ENCODE data around the gene TMEM62. TPM values are rescaled to one million over a fixed set of nuclear protein-coding genes. Genes with fewer than 3 reads are reported as not detected.

TMEM62 gene
- total RNA-seq: 15.3 and 15.8 TPM in 2 replicates
- long read RNA-seq, partial matches to known transcripts: 0 of 2 reads
- long read RNA-seq, other reads (novel, unspliced or antisense): 2 of 2 reads

GRCh38 chr15:43133430-43134156 is at the start of gene TMEM62:
TSS of gene TMEM62 (plus strand) at chr15:43133586. CDS start at chr15:43133803, 217 bp downstream.
- Mint-ChIP-seq H3K27me3 (ENCODE audit: low read depth) (peaks cover 20% of the 10 kb centered on the region), H3K4me1 (peaks cover 19% of the 10 kb centered on the region), H3K36me3 (ENCODE audit: low read depth) (peaks cover 6% of the 10 kb centered on the region), H3K9me3 (peaks cover 3% of the 10 kb centered on the region), H3K4me3 (peak within 1 kb of the TSS; percentile 92), H3K27ac (ENCODE audit: unreplicated experiment) (peak within 1 kb of the TSS; percentile 85)
- peak; percentile 52 for DNase-seq (ENCODE audit: low read depth, low spot score)
- TF ChIP-seq CTCF (conservative IDR thresholded peaks at IDR 0.05): no peak

GRCh38 chr15:43085921-43086320 is 47.5 kb upstream of the TMEM62 start:
- Mint-ChIP-seq H3K36me3 (ENCODE audit: low read depth) (peaks cover 17% of the 10 kb centered on the region), H3K4me3 (no peak overlapping the region), H3K27ac (ENCODE audit: unreplicated experiment) (no peak overlapping the region), H3K4me1 (peaks cover 7% of the 10 kb centered on the region), H3K9me3 (no peaks in the 10 kb centered on the region), H3K27me3 (ENCODE audit: low read depth) (no peaks in the 10 kb centered on the region)
- no peak for TF ChIP-seq CTCF (conservative IDR thresholded peaks at IDR 0.05)
- DNase-seq (ENCODE audit: low read depth, low spot score): no peak

GRCh38 chr15:43086551-43086950 is 46.8 kb upstream of the TMEM62 start:
- Mint-ChIP-seq H3K27ac (ENCODE audit: unreplicated experiment) (no peak overlapping the region), H3K9me3 (no peaks in the 10 kb centered on the region), H3K4me1 (peaks cover 7% of the 10 kb centered on the region), H3K4me3 (no peak overlapping the region), H3K27me3 (ENCODE audit: low read depth) (no peaks in the 10 kb centered on the region), H3K36me3 (ENCODE audit: low read depth) (peaks cover 17% of the 10 kb centered on the region)
- DNase-seq (ENCODE audit: low read depth, low spot score): no peak
- no peak for TF ChIP-seq CTCF (conservative IDR thresholded peaks at IDR 0.05)

- Mint-ChIP-seq H3K27me3 (ENCODE audit: low read depth) (no peaks in the 10 kb centered on the region), H3K9me3 (no peaks in the 10 kb centered on the region), H3K4me1 (peaks cover 13% of the 10 kb centered on the region), H3K27ac (ENCODE audit: unreplicated experiment) (peak overlapping the region; percentile 84), H3K4me3 (no peak overlapping the region), H3K36me3 (ENCODE audit: low read depth) (peaks cover 14% of the 10 kb centered on the region)
- TF ChIP-seq CTCF (conservative IDR thresholded peaks at IDR 0.05): no peak
- DNase-seq (ENCODE audit: low read depth, low spot score): no peak
These were observed 41.5 kb upstream of the TMEM62 start for GRCh38 chr15:43091859-43092258.

GRCh38 chr15:43093026-43093425 is 40.4 kb upstream of the TMEM62 start:
- Mint-ChIP-seq H3K27ac (ENCODE audit: unreplicated experiment) (no peak overlapping the region), H3K27me3 (ENCODE audit: low read depth) (no peaks in the 10 kb centered on the region), H3K9me3 (no peaks in the 10 kb centered on the region), H3K4me3 (no peak overlapping the region), H3K36me3 (ENCODE audit: low read depth) (peaks cover 21% of the 10 kb centered on the region), H3K4me1 (peaks cover 13% of the 10 kb centered on the region)
- DNase-seq (ENCODE audit: low read depth, low spot score): no peak
- no peak for TF ChIP-seq CTCF (conservative IDR thresholded peaks at IDR 0.05)

Data from neural crest cell (in vitro differentiated cells).